H9 (cell line): ENCODE data around the gene PTK6. TPM values are rescaled to one million over a fixed set of nuclear protein-coding genes. Genes with fewer than 3 reads are reported as not detected.

ENCODE experiments used
- DNase-seq: peaks from one replicate; pipeline ENCODE4 v3.0.0-alpha.2; 2017
- H2AFZ ChIP-seq: one replicate; pipeline ENCODE4 v1.6.1; 2013; ENCODE audit warnings: mild to moderate bottlenecking, low read length, control low read depth, moderate library complexity
- H2AK5ac ChIP-seq: 2 replicates; pipeline ENCODE4 v1.6.1; 2013; ENCODE audit warnings: low read length, control low read depth, mixed read lengths; ENCODE audit not compliant: insufficient read length
- H2BK120ac ChIP-seq: one replicate; pipeline ENCODE4 v1.6.1; 2013; ENCODE audit warnings: low read depth, mild to moderate bottlenecking, low read length, control low read depth, inconsistent platforms; ENCODE audit not compliant: poor library complexity, severe bottlenecking
- H2BK12ac ChIP-seq: 2 replicates; pipeline ENCODE4 v1.6.1; 2013; ENCODE audit warnings: low read length, control low read depth, mixed read lengths, low read depth; ENCODE audit not compliant: insufficient read length
- H2BK15ac ChIP-seq: 2 replicates; pipeline ENCODE4 v1.6.1; 2013; ENCODE audit warnings: low read depth, low read length, control low read depth
- H2BK20ac ChIP-seq: one replicate; pipeline ENCODE4 v1.6.1; 2013; ENCODE audit warnings: low read depth, mild to moderate bottlenecking, low read length, control low read depth, inconsistent platforms; ENCODE audit not compliant: poor library complexity, severe bottlenecking
- H2BK5ac ChIP-seq: 2 replicates; pipeline ENCODE4 v1.6.1; 2013; ENCODE audit warnings: low read length, control low read depth, mixed read lengths; ENCODE audit not compliant: insufficient read length
- H3K14ac ChIP-seq: 2 replicates; pipeline ENCODE4 v1.6.1; 2013; ENCODE audit warnings: low read length, control low read depth; ENCODE audit not compliant: insufficient read depth
- H3K18ac ChIP-seq: 2 replicates; pipeline ENCODE4 v1.6.1; 2013; ENCODE audit warnings: low read depth, mild to moderate bottlenecking, mixed read lengths, low read length, control low read depth; ENCODE audit not compliant: insufficient read length
- H3K23ac ChIP-seq: 2 replicates; pipeline ENCODE4 v1.6.1; 2013; ENCODE audit warnings: low read length, control low read depth, mixed read lengths, low read depth; ENCODE audit not compliant: insufficient read length
- H3K23me2 ChIP-seq: 2 replicates; pipeline ENCODE4 v1.6.1; 2013; ENCODE audit warnings: low read depth, mild to moderate bottlenecking, mixed read lengths, low read length, control low read depth; ENCODE audit not compliant: insufficient read length, poor library complexity, severe bottlenecking
- H3K27ac ChIP-seq: 2 replicates; pipeline ENCODE4 v1.5.1; 2013; ENCODE audit warnings: low read length, control low read depth, mixed read lengths, low read depth; ENCODE audit not compliant: insufficient read length
- H3K27me3 ChIP-seq: 2 replicates; pipeline ENCODE4 v1.6.1; 2013; ENCODE audit warnings: low read length, control low read depth, inconsistent platforms; ENCODE audit not compliant: insufficient read depth
- H3K4ac ChIP-seq: 2 replicates; pipeline ENCODE4 v1.6.1; 2013; ENCODE audit warnings: low read depth, mild to moderate bottlenecking, control low read depth, inconsistent platforms, low read length, moderate library complexity
- H3K4me1 ChIP-seq: 2 replicates; pipeline ENCODE4 v1.6.1; 2013; ENCODE audit warnings: low read length, control low read depth, inconsistent platforms; ENCODE audit not compliant: insufficient read depth
- H3K4me2 ChIP-seq: 2 replicates; pipeline ENCODE4 v1.6.1; 2013; ENCODE audit warnings: low read length, control low read depth, mixed read lengths; ENCODE audit not compliant: insufficient read length, insufficient read depth
- H3K56ac ChIP-seq: 2 replicates; pipeline ENCODE4 v1.6.1; 2013; ENCODE audit warnings: low read depth, mild to moderate bottlenecking, mixed read lengths, low read length, control low read depth; ENCODE audit not compliant: insufficient read length
- H3K79me1 ChIP-seq: 2 replicates; pipeline ENCODE4 v1.6.1; 2013; ENCODE audit warnings: low read depth, mild to moderate bottlenecking, moderate library complexity, low read length, control low read depth, inconsistent platforms; ENCODE audit not compliant: insufficient read depth, poor library complexity, severe bottlenecking
- H3K79me2 ChIP-seq: 2 replicates; pipeline ENCODE4 v1.6.1; 2013; ENCODE audit warnings: low read length, control low read depth, inconsistent platforms; ENCODE audit not compliant: insufficient read depth
- H3K9ac ChIP-seq: 2 replicates; pipeline ENCODE4 v1.6.1; 2013; ENCODE audit warnings: low read length, control low read depth, mixed read lengths; ENCODE audit not compliant: insufficient read length; ENCODE audit errors: extremely low read depth
- H3K9me3 ChIP-seq: one replicate; pipeline ENCODE4 v1.6.1; 2013; ENCODE audit warnings: low read depth, low read length, inconsistent platforms; ENCODE audit not compliant: control insufficient read depth
- H3T11ph ChIP-seq: one replicate; pipeline ENCODE4 v1.6.1; 2013; ENCODE audit warnings: mild to moderate bottlenecking, low read length, control low read depth, inconsistent platforms
- H4K20me1 ChIP-seq: one replicate; pipeline ENCODE4 v1.6.1; 2013; ENCODE audit not compliant: control insufficient read depth, insufficient read length, insufficient read depth
- H4K5ac ChIP-seq: 2 replicates; pipeline ENCODE4 v1.6.1; 2013; ENCODE audit warnings: low read depth, mild to moderate bottlenecking, mixed read lengths, low read length, control low read depth; ENCODE audit not compliant: insufficient read length
- H4K8ac ChIP-seq: replicated peaks from 2 replicates; pipeline ENCODE4 v1.6.1; 2013; ENCODE audit warnings: low read length, control low read depth, mixed read lengths, low read depth; ENCODE audit not compliant: insufficient read length
- H4K91ac ChIP-seq: 2 replicates; pipeline ENCODE4 v1.6.1; 2013; ENCODE audit warnings: low read depth, mild to moderate bottlenecking, moderate library complexity, mixed read lengths, low read length, control low read depth; ENCODE audit not compliant: insufficient read length
- H3K27ac Mint-ChIP-seq, 3 experiments: 2 replicates in 2 of 3; 3 replicates in 1 of 3; pipeline ENCODE4 v1.8.0; 2020 to 2021; ENCODE audit warnings: mixed read lengths in 3 of 3, mild to moderate bottlenecking in 1 of 3, moderate library complexity in 1 of 3
- H3K27me3 Mint-ChIP-seq: 2 replicates; pipeline ENCODE4 v1.8.0; 2021; ENCODE audit warnings: low read depth, mild to moderate bottlenecking, moderate library complexity, mixed read lengths
- H3K36me3 Mint-ChIP-seq, 3 experiments: 2 replicates in 2 of 3; 3 replicates in 1 of 3; pipeline ENCODE4 v1.8.0; 2020 to 2021; ENCODE audit warnings: low read depth in 3 of 3, mixed read lengths in 3 of 3; ENCODE audit not compliant: insufficient read depth in 1 of 3
- H3K4me1 Mint-ChIP-seq, 2 experiments: 2 replicates each; pipeline ENCODE4 v1.8.0; 2020; ENCODE audit warnings: mixed read lengths in 2 of 2
- H3K4me3 Mint-ChIP-seq, 2 experiments: 2 replicates in 1 of 2; 3 replicates in 1 of 2; pipeline ENCODE4 v1.8.0; 2020 to 2021; ENCODE audit warnings: mild to moderate bottlenecking in 2 of 2, mixed read lengths in 2 of 2, moderate library complexity in 1 of 2
- H3K9me3 Mint-ChIP-seq, 2 experiments: 2 replicates in 1 of 2; 3 replicates in 1 of 2; pipeline ENCODE4 v1.8.0; 2020; ENCODE audit warnings: mild to moderate bottlenecking in 2 of 2, mixed read lengths in 2 of 2, moderate library complexity in 1 of 2
- CTCF ChIP-seq: fragments of 200-600 bp; sonication (generic); conservative IDR thresholded peaks from 3 replicates; pipeline ENCODE4 v1.8.0; 2021; ENCODE audit warnings: antibody characterized with exemption, mild to moderate bottlenecking
- WGBS: extraction: QIAGEN DNeasy Blood & Tissue Kit; methylation state at CpG from one replicate; pipeline ENCODE4 v1.1.7; 2013; ENCODE audit warnings: missing lambda C conversion rate, low lambda C conversion rate, mixed read lengths; ENCODE audit not compliant: insufficient read length; ENCODE audit errors: extremely low coverage; 5-methylcytosine and 5-hydroxymethylcytosine counted together
- total RNA-seq: library from RNA; stranded (reverse); gene quantifications from 2 replicates; pipeline ENCODE4 v1.2.1, GENCODE V29; 2021

The PTK6 gene
- total RNA-seq, 1 experiment from 2014 or later = 0.46 TPM

GRCh38 chr20:63585616-63586565 lies 48.7 kb upstream of the PTK6 start:
- no peak overlapping the region for H3K4me3 Mint-ChIP-seq
- DNase-seq = no peak
- Histone ChIP-seq H4K91ac (no peak overlapping the region), H2AFZ (no peak overlapping the region), H2BK120ac (no peak overlapping the region), H2BK15ac (no peak overlapping the region), H2BK12ac (no peak overlapping the region), H3K4me1 (no peaks in the 10 kb centered on the region), H2BK20ac (no peak overlapping the region), H3K79me2 (no peaks in the 10 kb centered on the region), H3K27me3 (no peaks in the 10 kb centered on the region), H4K5ac (no peak overlapping the region), H3K79me1 (no peaks in the 10 kb centered on the region), H2AK5ac (no peak overlapping the region), H3K4me2 (no peak overlapping the region), H3K4ac (no peak overlapping the region), H3K23ac (no peak overlapping the region), H3K56ac (no peak overlapping the region), H3T11ph (no peak overlapping the region), H3K27ac (no peak overlapping the region), H3K9ac (no peak overlapping the region), H3K14ac (no peak overlapping the region; the same call in 1 of the 2 replicates), H2BK5ac (no peak overlapping the region), H4K8ac (no peak overlapping the region), H4K20me1 (no peaks in the 10 kb centered on the region), H3K23me2 (no peaks in the 10 kb centered on the region), H3K18ac (no peak overlapping the region), H3K9me3 (no peaks in the 10 kb centered on the region)
- H3K36me3 Mint-ChIP-seq = peaks cover 0 to 14% (median 8%) of the 10 kb centered on the region in 3 experiments; a peak in 6 of 7 replicates
- WGBS = no CpG with 5 or more reads among the region's 22 CpGs
- peaks cover 11 to 15% of the 10 kb centered on the region in 2 experiments for H3K4me1 Mint-ChIP-seq
- TF ChIP-seq CTCF = no peak
- peaks cover 2% of the 10 kb centered on the region; the same call in 1 of the 2 replicates for H3K27me3 Mint-ChIP-seq
- H3K9me3 Mint-ChIP-seq = no peaks in the 10 kb centered on the region
- H3K27ac Mint-ChIP-seq = peak overlapping the region in 1 of 3 experiments; percentile 23; a peak in 1 of 7 replicates
